HepG2 (cell line): ENCODE measurements around the gene TTC24. TPM values are rescaled to one million over a fixed set of nuclear protein-coding genes. Genes with fewer than 3 reads are reported as not detected.

Experiments used
- ATF4 ChIP-seq, 2 experiments: fragments of 450-650 bp in 1 of 2; sonication (generic) in 1 of 2; formaldehyde crosslinking; IDR thresholded peaks; 2 replicates each; pipeline versions ENCODE4 v1.5.0 to v1.8.0; 2020 to 2022; ENCODE audit warnings: mild to moderate bottlenecking in 1 of 2, missing genetic modification reagents in 1 of 2
- BRD4 ChIP-seq: sonication (generic); formaldehyde crosslinking; IDR thresholded peaks from 2 replicates; pipeline ENCODE4 v1.4.0; 2020; ENCODE audit warnings: missing genetic modification reagents
- CBX2 ChIP-seq, 2 experiments: fragments of 200-600 bp in 1 of 2; sonication (generic); formaldehyde crosslinking in 1 of 2; IDR thresholded peaks; 2 replicates each; pipeline versions ENCODE4 v1.7.0 to v1.8.1; 2018 to 2022; ENCODE audit warnings: low read depth in 2 of 2, low read length in 1 of 2, mild to moderate bottlenecking in 1 of 2, missing genetic modification reagents in 1 of 2
- HNF4A ChIP-seq: sonication (generic); formaldehyde crosslinking; IDR thresholded peaks from 2 replicates; pipeline ENCODE4 v1.4.0; 2020; ENCODE audit warnings: missing genetic modification reagents
- HOXA5 ChIP-seq: sonication (generic); formaldehyde crosslinking; IDR thresholded peaks from 2 replicates; pipeline ENCODE4 v1.4.0; 2020; ENCODE audit warnings: missing genetic modification reagents
- MAX ChIP-seq: IDR thresholded peaks from 2 replicates; pipeline ENCODE4 v1.6.1; 2012; ENCODE audit warnings: inconsistent platforms
- STAG1 ChIP-seq: sonication (generic); formaldehyde crosslinking; IDR thresholded peaks from 2 replicates; pipeline ENCODE4 v1.4.0; 2020; ENCODE audit warnings: missing genetic modification reagents
- SYNCRIP ChIP-seq: fragments of 200-400 bp; formaldehyde crosslinking; IDR thresholded peaks from 2 replicates; pipeline ENCODE4 v1.6.1; 2018; ENCODE audit warnings: mild to moderate bottlenecking, low read depth, low read length; ENCODE audit not compliant: insufficient read depth
- TBX2 ChIP-seq: sonication (generic); formaldehyde crosslinking; IDR thresholded peaks from 2 replicates; pipeline ENCODE4 v1.5.0; 2020; ENCODE audit warnings: missing genetic modification reagents, mild to moderate bottlenecking, borderline replicate concordance
- TRIM24 ChIP-seq: sonication (generic); formaldehyde crosslinking; IDR thresholded peaks from 2 replicates; pipeline ENCODE4 v1.8.0; 2022; ENCODE audit warnings: mild to moderate bottlenecking, missing genetic modification reagents
- UBTF ChIP-seq: sonication (generic); formaldehyde crosslinking; IDR thresholded peaks from 2 replicates; pipeline ENCODE4 v1.4.0; 2020; ENCODE audit warnings: mild to moderate bottlenecking, missing genetic modification reagents
- ZFP91 ChIP-seq: sonication (generic); formaldehyde crosslinking; IDR thresholded peaks from 2 replicates; pipeline ENCODE4 v1.9.0; 2022; ENCODE audit warnings: missing genetic modification reagents, mild to moderate bottlenecking, borderline replicate concordance
- ZNF143 ChIP-seq: sonication (generic); formaldehyde crosslinking; IDR thresholded peaks from 2 replicates; pipeline ENCODE4 v1.4.0; 2020; ENCODE audit warnings: missing genetic modification reagents
- ZNF746 ChIP-seq: sonication (generic); formaldehyde crosslinking; IDR thresholded peaks from 2 replicates; pipeline ENCODE4 v1.8.0; 2022; ENCODE audit warnings: mild to moderate bottlenecking, missing genetic modification reagents
- polyA plus RNA-seq, 8 experiments: library from polyadenylated mRNA; depleted of rRNA in 3 of 8; stranded (reverse) in 7 of 8; unstranded in 1 of 8; fragments of >200 nt; fragmentation: Illumina TruSeq in 4 of 8; extraction: Trizol in 4 of 8; gene quantifications; 2 replicates each; pipeline versions ENCODE4 v1.2.1 to v1.2.3, GENCODE V29; 2011 to 2016; ENCODE audit warnings: low read depth in 4 of 8, missing spikeins in 1 of 8, mixed read lengths in 1 of 8; ENCODE audit not compliant: insufficient read depth in 1 of 8
- total RNA-seq, 5 experiments: library from RNA; depleted of rRNA; stranded (reverse); fragments of >200 nt; fragmentation: Illumina TruSeq; extraction: Trizol; gene quantifications; 2 replicates each; pipeline ENCODE4 v1.2.3, GENCODE V29; 2016; ENCODE audit warnings: low read depth in 1 of 5

The TTC24 gene
- total and polyA plus RNA-seq, 2 of the 13 experiments (the other 11 are each of a cell fraction or from before 2014, with no cell fraction given), result 0.13 to 0.18 TPM

GRCh38 chr1:156623946-156624813 is 44.7 kb downstream of the TTC24 start (continued):
- no peak for TF ChIP-seq CBX2 (IDR thresholded peaks at IDR 0.05; ENCODE audit: low read depth, low read length)
- TF ChIP-seq CBX2 (CRISPR knock-in tag; IDR thresholded peaks at IDR 0.05; ENCODE audit: low read depth), result 0 out of 2 replicates have a peak, but pooled peaks have one; percentile 1
- TF ChIP-seq ATF4 (CRISPR knock-in tag; IDR thresholded peaks at IDR 0.05), result no peak
- 0 out of 2 replicates have a peak, but pooled peaks have one; percentile 10 for TF ChIP-seq HNF4A (CRISPR knock-in tag)
- TF ChIP-seq STAG1 (CRISPR knock-in tag), result 0 out of 2 replicates have a peak, but pooled peaks have one; percentile 2
- 0 out of 2 replicates have a peak, but pooled peaks have one; percentile 29 for TF ChIP-seq HOXA5 (CRISPR knock-in tag)
- peak; percentile 29; the same call in 1 of the 2 replicates for TF ChIP-seq ZFP91
- no peak; the same call in 1 of the 2 replicates for TF ChIP-seq TBX2 (CRISPR knock-in tag)
- no peak for TF ChIP-seq ZNF746
- TF ChIP-seq MAX, result peak; percentile 57; the same call in 1 of the 2 replicates
- 0 out of 2 replicates have a peak, but pooled peaks have one; percentile 8 for TF ChIP-seq BRD4 (CRISPR knock-in tag)
- no peak for TF ChIP-seq TRIM24
- TF ChIP-seq SYNCRIP, result no peak
- peak; percentile 74 for TF ChIP-seq UBTF (CRISPR knock-in tag)
- TF ChIP-seq ZNF143 (CRISPR knock-in tag), result no peak
